Kidney (tissue), 14 donors: ENCODE measurements around the gene P3H3. TPM values are rescaled to one million over a fixed set of nuclear protein-coding genes. Genes with fewer than 3 reads are reported as not detected.
"Not testable (repeated sequence)": the region's sequence is repeated elsewhere in the genome, so short reads cannot be mapped to it uniquely, and the experiment has no call there.

Experiments used
- DNase-seq, 5 donors: peaks; one replicate each; pipeline ENCODE4 v3.0.0-alpha.2; 2013 to 2020
- FAIRE-seq: peaks from 2 replicates; lab custom pipeline; 2012; peaks lifted over from hg19 to GRCh38; lab: Jason Lieb, UNC
- H3K27ac ChIP-seq, 2 donors: one replicate each; pipeline ENCODE4 v1.7.0; 2013; ENCODE audit warnings: low read depth in 2 of 2, low read length in 2 of 2, inconsistent platforms in 1 of 2
- H3K27me3 ChIP-seq: one replicate; pipeline ENCODE4 v1.7.1; 2013; ENCODE audit warnings: low read length, inconsistent platforms; ENCODE audit not compliant: control insufficient read depth, insufficient read depth
- H3K36me3 ChIP-seq, 3 donors: one replicate each; pipeline versions ENCODE4 v1.7.0 to v1.7.1; 2013; ENCODE audit warnings: low read length in 3 of 3, control low read depth in 1 of 3, inconsistent platforms in 1 of 3; ENCODE audit not compliant: insufficient read depth in 3 of 3, control insufficient read depth in 2 of 3
- H3K4me1 ChIP-seq, 3 donors: one replicate each; pipeline versions ENCODE4 v1.7.0 to v1.7.1; 2013; ENCODE audit warnings: low read length in 3 of 3, inconsistent platforms in 1 of 3, low read depth in 1 of 3; ENCODE audit not compliant: control insufficient read depth in 2 of 3, insufficient read depth in 2 of 3
- H3K4me3 ChIP-seq, 3 donors: one replicate each; pipeline versions ENCODE4 v1.7.0 to v1.8.1; 2013; ENCODE audit warnings: low read length in 3 of 3, control low read depth in 1 of 3, inconsistent platforms in 1 of 3
- H3K9ac ChIP-seq, 3 donors: one replicate each; pipeline versions ENCODE4 v1.7.0 to v1.7.1; 2013; ENCODE audit warnings: low read length in 3 of 3, control low read depth in 1 of 3, inconsistent platforms in 1 of 3
- H3K9me3 ChIP-seq, 3 donors: one replicate each; pipeline versions ENCODE4 v1.7.0 to v1.7.1; 2013; ENCODE audit warnings: low read length in 3 of 3, control low read depth in 1 of 3, inconsistent platforms in 1 of 3; ENCODE audit not compliant: control insufficient read depth in 2 of 3, insufficient read depth in 1 of 3
- CTCF ChIP-seq: IDR thresholded peaks from 3 replicates; pipeline ENCODE4 v1.5.1; 2012; ENCODE audit warnings: mild to moderate bottlenecking, moderate library complexity, borderline replicate concordance; ENCODE audit not compliant: insufficient read depth; ENCODE audit errors: extremely low read depth
- intact Hi-C: fragments of 100-400 bp; cut with DNase I; formaldehyde crosslinking; loops from one replicate; pipeline ENCODE4 v1.11.1; 2022
- polyA plus RNA-seq: library from polyadenylated mRNA; stranded (reverse); fragments of 350-450 nt; fragmentation: Illumina TruSeq; extraction: RNeasy Lipid Tissue Mini Kit (QIAGEN cat#74804); gene quantifications from one replicate; pipeline ENCODE4 v1.2.3, GENCODE V29; 2014; ENCODE audit warnings: low read depth, low replicate concordance; ENCODE audit not compliant: insufficient read depth
- total RNA-seq: library from RNA; stranded (reverse); fragmentation: NEBNext Ultra II Directional; extraction: Animal tissue kit (Norgen Biotek cat#: 25700); gene quantifications from one replicate; pipeline ENCODE4 v1.2.1, GENCODE V29; 2021
- donor health status: control.
- donor health status: control.
- donor health status: control.
- donor health status: control.
- donor health status: control.
- donor health status: DM: yes; HTN: yes; CAD: no.
- donor health status: Normal renal cell carcinoma (clear cell type).

The P3H3 gene
- total and polyA plus RNA-seq, 2 donors from 2014 or later, result 17.0 to 18.5 TPM

- Histone ChIP-seq H3K4me1 (peaks cover 4 to 6% (median 5%) of the 10 kb centered on the region in 3 donors), H3K27ac (no peak overlapping the region), H3K36me3 (peaks cover 0 to 8% (median 0%) of the 10 kb centered on the region in 3 donors), H3K9ac (no peak overlapping the region), H3K27me3 (no peaks in the 10 kb centered on the region), H3K9me3 (no peaks in the 10 kb centered on the region), H3K4me3 (no peak overlapping the region)
- FAIRE-seq (no peak), DNase-seq (peak in 2 of 5 donors; percentile 33 to 34)
- no peak for TF ChIP-seq CTCF
- intact Hi-C loops, result no loop called here
These were observed 59.3 kb downstream of the P3H3 start for GRCh38 chr12:6887460-6887859.

- Histone ChIP-seq H3K36me3 (peaks cover 0 to 8% (median 0%) of the 10 kb centered on the region in 3 donors), H3K4me1 (peaks cover 4 to 6% (median 5%) of the 10 kb centered on the region in 3 donors), H3K27ac (no peak overlapping the region), H3K9ac (no peak overlapping the region), H3K4me3 (no peak overlapping the region), H3K27me3 (no peaks in the 10 kb centered on the region), H3K9me3 (no peaks in the 10 kb centered on the region)
- FAIRE-seq (no peak), DNase-seq (no peak)
- intact Hi-C loops, result no loop called here
- no peak for TF ChIP-seq CTCF
These were observed 60.2 kb downstream of the P3H3 start for GRCh38 chr12:6888360-6888759.

GRCh38 chr12:6888794-6889193 is 60.6 kb downstream of the P3H3 start:
- H3K27me3 ChIP-seq, intact Hi-C loops, FAIRE-seq, H3K4me1 ChIP-seq, H3K9ac ChIP-seq, H3K27ac ChIP-seq, H3K9me3 ChIP-seq, H3K4me3 ChIP-seq, H3K36me3 ChIP-seq: not testable (repeated sequence)
- DNase-seq, result peak in 1 of 5 donors; percentile 8

Other genes starting within 250 kb of the P3H3 start
- 224 TPM for gene CHD4, start 221.0 kb upstream of the P3H3 start, total RNA-seq
- 109 TPM for gene CHD4, start 221.0 kb upstream of the P3H3 start, polyA plus RNA-seq
- gene LPAR5, start 192.4 kb upstream of the P3H3 start, total RNA-seq, result 4.9 TPM
- gene LPAR5, start 192.4 kb upstream of the P3H3 start, polyA plus RNA-seq, result 0.97 TPM
- 3.4 TPM for gene ACRBP, start 181.0 kb upstream of the P3H3 start, total RNA-seq
- 2.1 TPM for gene ACRBP, start 181.0 kb upstream of the P3H3 start, polyA plus RNA-seq
- 42.6 TPM for gene ING4, start 165.3 kb upstream of the P3H3 start, total RNA-seq
- gene ING4, start 165.3 kb upstream of the P3H3 start, polyA plus RNA-seq, result 56.0 TPM
- gene ZNF384, start 139.0 kb upstream of the P3H3 start, total RNA-seq, result 51.6 TPM
- gene ZNF384, start 139.0 kb upstream of the P3H3 start, polyA plus RNA-seq, result 19.7 TPM
- 0.63 TPM for gene PIANP, start 127.6 kb upstream of the P3H3 start, total RNA-seq
- 0.45 TPM for gene PIANP, start 127.6 kb upstream of the P3H3 start, polyA plus RNA-seq
- 71.9 TPM for gene COPS7A, start 104.4 kb upstream of the P3H3 start, total RNA-seq
- gene COPS7A, start 104.4 kb upstream of the P3H3 start, polyA plus RNA-seq, result 94.1 TPM
- 141 TPM for gene MLF2, start 75.3 kb upstream of the P3H3 start, total RNA-seq
- gene MLF2, start 75.3 kb upstream of the P3H3 start, polyA plus RNA-seq, result 289 TPM
- gene PTMS, start 62.0 kb upstream of the P3H3 start, total RNA-seq, result 269 TPM
- 590 TPM for gene PTMS, start 62.0 kb upstream of the P3H3 start, polyA plus RNA-seq
- gene LAG3, start 55.9 kb upstream of the P3H3 start, total RNA-seq, result 1.3 TPM
- not detected for gene LAG3, start 55.9 kb upstream of the P3H3 start, polyA plus RNA-seq
- gene CD4, start 38.9 kb upstream of the P3H3 start, total RNA-seq, result 38.1 TPM
- 12.2 TPM for gene CD4, start 38.9 kb upstream of the P3H3 start, polyA plus RNA-seq
- gene GPR162, start 6.6 kb upstream of the P3H3 start, total RNA-seq, result 5.0 TPM
- 9.8 TPM for gene GPR162, start 6.6 kb upstream of the P3H3 start, polyA plus RNA-seq
- 2.6 TPM for gene GNB3, start 12.5 kb downstream of the P3H3 start, total RNA-seq
- 1.4 TPM for gene GNB3, start 12.5 kb downstream of the P3H3 start, polyA plus RNA-seq
- 1.3 TPM for gene CDCA3, start 22.9 kb downstream of the P3H3 start, total RNA-seq
- 2.1 TPM for gene CDCA3, start 22.9 kb downstream of the P3H3 start, polyA plus RNA-seq
- gene USP5, start 23.7 kb downstream of the P3H3 start, total RNA-seq, result 75.5 TPM
- gene USP5, start 23.7 kb downstream of the P3H3 start, polyA plus RNA-seq, result 52.3 TPM
- gene TPI1, start 39.1 kb downstream of the P3H3 start, total RNA-seq, result 437 TPM
- gene TPI1, start 39.1 kb downstream of the P3H3 start, polyA plus RNA-seq, result 1,220 TPM
- gene SPSB2, start 44.9 kb downstream of the P3H3 start, total RNA-seq, result 19.0 TPM
- 21.3 TPM for gene SPSB2, start 44.9 kb downstream of the P3H3 start, polyA plus RNA-seq
- gene LRRC23, start 76.4 kb downstream of the P3H3 start, total RNA-seq, result 16.6 TPM
- 19.7 TPM for gene LRRC23, start 76.4 kb downstream of the P3H3 start, polyA plus RNA-seq
- 35.7 TPM for gene ENO2, start 86.2 kb downstream of the P3H3 start, total RNA-seq
- gene ENO2, start 86.2 kb downstream of the P3H3 start, polyA plus RNA-seq, result 10.3 TPM
- 119 TPM for gene ATN1, start 99.6 kb downstream of the P3H3 start, total RNA-seq
- gene ATN1, start 99.6 kb downstream of the P3H3 start, polyA plus RNA-seq, result 34.2 TPM
- not detected for gene RNU7-1, start 115.4 kb downstream of the P3H3 start, total RNA-seq
- not detected for gene RNU7-1, start 115.4 kb downstream of the P3H3 start, polyA plus RNA-seq
- gene C12orf57, start 115.6 kb downstream of the P3H3 start, total RNA-seq, result 175 TPM
- gene C12orf57, start 115.6 kb downstream of the P3H3 start, polyA plus RNA-seq, result 336 TPM
- gene PTPN6, start 122.9 kb downstream of the P3H3 start, total RNA-seq, result 70.8 TPM
- 38.0 TPM for gene PTPN6, start 122.9 kb downstream of the P3H3 start, polyA plus RNA-seq
- gene PHB2, start 142.3 kb downstream of the P3H3 start, total RNA-seq, result 141 TPM
- gene PHB2, start 142.3 kb downstream of the P3H3 start, polyA plus RNA-seq, result 222 TPM
- 50.3 TPM for gene EMG1, start 142.5 kb downstream of the P3H3 start, total RNA-seq
- gene EMG1, start 142.5 kb downstream of the P3H3 start, polyA plus RNA-seq, result 74.3 TPM
- gene LPCAT3, start 190.1 kb downstream of the P3H3 start, total RNA-seq, result 77.8 TPM
- 59.2 TPM for gene LPCAT3, start 190.1 kb downstream of the P3H3 start, polyA plus RNA-seq
- 402 TPM for gene C1S, start 232.3 kb downstream of the P3H3 start, total RNA-seq
- 81.2 TPM for gene C1S, start 232.3 kb downstream of the P3H3 start, polyA plus RNA-seq